DMS79 treated with DMSO at 0.1 percent for 48 hours (cell line): ENCODE measurements around the gene DNAAF5.
"Not testable (repeated sequence)": the region's sequence is repeated elsewhere in the genome, so short reads cannot be mapped to it uniquely, and the experiment has no call there.

Experiments
- DNase-seq: peaks from one replicate; lab custom pipeline; 2025; lab: John Stamatoyannopoulos, UW

DNAAF5 gene

DNA sequence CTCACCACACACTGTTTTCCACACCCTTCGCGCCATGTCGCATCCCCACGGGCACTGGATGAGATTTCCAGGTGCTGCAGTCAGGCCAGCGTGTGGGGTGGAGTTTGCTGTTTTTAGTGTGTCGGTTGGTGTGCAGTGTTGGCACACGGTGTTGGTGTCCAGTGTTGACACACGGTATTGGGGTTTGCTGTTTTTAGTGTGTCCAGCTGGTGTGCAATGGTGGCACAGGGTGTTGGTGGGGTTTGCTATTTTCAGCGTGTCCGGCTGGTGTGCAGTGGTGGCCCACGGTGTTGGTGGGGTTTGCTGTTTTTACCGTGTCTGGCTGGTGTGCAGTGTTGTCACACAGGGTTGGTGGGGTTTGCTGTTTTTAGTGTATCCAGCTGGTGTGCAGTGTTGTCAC is 20.7 kb downstream of the DNAAF5 start:
- DNase-seq: no peak

DNA sequence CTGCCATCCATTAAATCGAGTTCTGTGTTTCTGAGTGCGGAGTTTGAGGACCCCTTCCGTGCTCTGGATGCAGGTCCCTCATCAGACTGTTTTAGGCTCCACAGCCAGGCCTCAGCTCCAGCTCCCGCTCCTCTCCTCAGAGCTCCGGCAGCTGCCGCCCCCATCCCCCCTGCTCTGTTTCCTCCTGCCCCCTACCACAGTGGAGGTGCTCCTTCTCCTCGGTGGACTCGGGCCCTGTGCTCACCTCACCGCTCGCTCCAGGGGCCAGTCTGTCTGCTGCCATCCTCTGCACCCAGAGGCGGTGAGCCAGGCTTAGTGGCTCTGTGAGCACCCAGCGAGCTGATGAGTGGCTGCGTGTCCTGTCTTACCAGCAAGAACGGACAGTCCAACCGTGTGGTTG is 21.9 kb downstream of the DNAAF5 start:
- DNase-seq: no peak

GRCh38 chr7:749140-749551 is 22.6 kb downstream of the DNAAF5 start:
- peak; percentile 86 for DNase-seq

DNA sequence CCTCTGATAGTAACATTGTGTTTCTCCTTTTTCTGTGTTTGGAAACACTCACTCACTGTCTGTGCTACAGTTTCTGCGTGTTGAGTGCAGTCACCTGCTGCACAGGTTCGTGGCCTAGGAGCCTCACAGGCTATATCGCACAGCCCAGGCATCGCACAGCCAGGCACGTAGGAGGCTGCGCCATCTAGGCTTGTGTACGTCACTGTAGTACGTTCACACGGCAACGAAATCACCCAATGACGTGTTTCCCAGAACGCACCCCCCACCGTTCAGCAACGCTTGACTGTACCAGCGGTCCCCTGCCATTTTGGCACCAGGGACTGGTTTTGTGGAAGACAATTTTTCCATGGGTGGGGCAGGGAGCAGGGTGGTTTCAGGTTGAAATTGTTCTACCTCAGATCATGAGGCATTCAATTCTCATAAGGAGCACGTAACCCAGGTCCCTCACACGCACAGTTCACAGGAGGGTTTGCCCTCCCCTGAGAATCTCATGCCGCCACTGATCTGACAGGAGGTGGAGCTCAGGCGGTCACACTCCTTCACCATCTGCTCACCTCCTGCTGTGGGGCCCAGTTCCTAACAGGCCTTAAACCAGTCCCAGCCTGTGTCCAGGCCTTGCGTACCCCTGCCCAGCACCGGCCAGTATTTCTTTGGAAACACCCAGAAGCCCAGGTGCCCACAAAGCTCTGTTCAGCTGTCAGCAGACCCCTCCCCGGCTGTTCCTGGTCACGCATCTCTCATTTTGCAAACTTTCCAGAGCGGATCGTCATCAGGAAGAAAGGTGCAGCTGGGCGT is 23.8 kb downstream of the DNAAF5 start:
- DNase-seq: no peak

- DNase-seq: no peak
These were observed 25.3 kb downstream of the DNAAF5 start for GRCh38 chr7:751826-752225.

- not testable (repeated sequence) for DNase-seq
These were observed 25.8 kb downstream of the DNAAF5 start for GRCh38 chr7:752256-752655.

- DNase-seq: no peak
These were observed 26.7 kb downstream of the DNAAF5 start for GRCh38 chr7:753190-753589.

GRCh38 chr7:754531-755412 is 28.3 kb downstream of the DNAAF5 start:
- no peak for DNase-seq

DNA sequence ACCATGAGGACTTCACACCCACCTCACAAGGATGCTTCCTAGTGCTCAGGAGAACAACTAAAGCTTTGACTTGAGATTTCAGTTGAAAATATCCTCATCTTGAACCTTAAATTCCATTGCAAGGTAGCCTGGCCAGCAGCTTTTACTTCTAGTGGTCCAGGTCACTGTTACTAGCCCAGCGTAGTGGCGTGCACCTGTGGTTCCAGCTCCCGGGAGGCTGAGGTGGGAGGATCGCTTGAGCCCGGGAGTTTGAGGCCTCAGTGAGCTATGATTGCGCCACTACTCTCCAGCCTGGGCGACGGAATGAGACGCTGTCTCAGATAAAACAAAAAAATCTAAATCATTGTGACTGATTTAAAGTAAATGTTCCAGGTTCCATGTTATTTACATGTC is 28.9 kb downstream of the DNAAF5 start:
- no peak for DNase-seq

DNA sequence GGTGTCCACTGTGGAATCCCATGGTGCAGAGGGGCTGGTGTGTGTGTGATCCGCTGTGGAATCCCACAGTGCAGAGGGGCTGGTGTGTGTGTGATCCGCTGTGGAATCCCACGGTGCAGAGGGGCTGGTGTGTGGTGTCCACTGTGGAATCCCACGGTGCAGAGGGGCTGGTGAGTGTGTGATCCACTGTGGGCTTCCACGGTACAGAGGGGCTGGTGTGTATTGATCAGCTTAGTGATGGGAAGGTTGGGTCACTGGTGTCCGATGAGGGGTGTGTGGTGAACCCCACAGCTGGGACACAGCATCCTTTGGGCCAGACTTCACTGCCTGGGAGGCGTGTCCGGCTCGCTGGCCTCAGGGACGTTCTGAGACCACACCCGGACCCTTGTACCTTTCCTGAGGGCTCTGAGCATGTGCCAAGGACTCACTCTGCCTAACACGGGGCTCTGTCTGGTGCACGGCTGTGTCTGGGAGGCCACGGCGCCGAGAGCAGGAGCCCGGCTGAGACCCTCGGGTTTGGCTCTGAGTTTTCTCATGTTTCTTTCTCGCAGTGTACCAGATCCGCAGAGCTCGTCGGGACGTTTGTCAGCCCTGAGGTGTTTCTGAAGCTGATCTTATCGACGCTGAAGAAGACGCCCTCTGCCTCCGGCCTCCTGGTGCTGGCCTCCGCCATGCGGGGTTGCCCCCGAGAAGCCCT is 29.9 kb downstream of the DNAAF5 start:
- DNase-seq: no peak

DNA sequence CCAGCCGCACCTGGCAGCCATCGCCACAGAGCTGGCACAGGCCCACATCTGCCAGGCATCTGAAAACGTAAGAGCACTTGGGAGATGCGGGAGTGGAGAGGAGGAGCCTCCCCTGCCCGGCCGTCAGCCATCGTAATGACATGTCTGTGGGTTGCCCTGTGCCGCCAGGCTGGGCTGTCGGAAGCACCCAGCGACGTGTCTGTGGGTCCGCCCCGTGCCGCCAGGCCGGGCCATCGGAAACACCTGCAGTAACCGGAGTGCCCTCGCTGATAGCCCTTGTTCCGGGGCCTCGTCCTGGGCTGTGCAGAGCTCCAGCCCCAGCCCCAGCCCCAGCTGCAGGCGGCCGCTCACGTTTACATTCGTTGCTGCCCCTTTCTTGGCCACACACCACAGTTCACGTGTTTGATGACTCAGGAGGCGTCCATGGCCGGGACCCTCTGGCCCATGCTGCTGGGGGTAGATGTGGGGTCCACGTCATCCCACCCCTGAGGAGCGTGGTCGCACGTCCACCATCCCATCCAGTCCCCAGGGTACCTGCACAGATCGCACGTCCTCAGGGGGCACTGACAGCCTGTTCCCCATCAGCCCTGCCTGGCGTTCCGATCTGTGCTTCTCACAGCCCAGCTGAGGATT is 30.5 kb downstream of the DNAAF5 start:
- no peak for DNase-seq

GRCh38 chr7:757741-758163 is 31.3 kb downstream of the DNAAF5 start:
- DNase-seq: no peak

GRCh38 chr7:759569-759968 is 33.1 kb downstream of the DNAAF5 start:
- DNase-seq: no peak

GRCh38 chr7:760006-760405 is 33.5 kb downstream of the DNAAF5 start:
- no peak for DNase-seq

DNA sequence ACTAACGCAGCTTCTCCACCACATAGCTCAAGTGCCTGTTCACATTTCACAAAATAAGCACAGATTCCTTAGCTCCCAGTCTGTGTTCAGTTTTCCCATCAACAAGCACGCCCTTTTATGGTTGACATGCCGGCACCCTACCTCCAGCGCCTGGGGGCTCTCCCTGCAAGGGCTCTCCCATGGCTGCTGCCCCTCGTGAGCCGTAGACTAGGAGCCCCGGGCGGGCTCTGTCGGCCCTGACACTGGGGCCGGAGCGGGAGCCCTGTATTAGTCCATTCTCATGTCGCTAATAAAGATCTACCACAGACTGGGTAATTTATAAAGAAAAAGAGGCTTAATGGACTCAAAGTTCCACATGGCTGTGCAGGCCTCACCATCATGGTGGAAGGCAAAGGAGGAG is 34.6 kb downstream of the DNAAF5 start:
- no peak for DNase-seq

GRCh38 chr7:761631-762030 is 35.1 kb downstream of the DNAAF5 start:
- no peak for DNase-seq

DNA sequence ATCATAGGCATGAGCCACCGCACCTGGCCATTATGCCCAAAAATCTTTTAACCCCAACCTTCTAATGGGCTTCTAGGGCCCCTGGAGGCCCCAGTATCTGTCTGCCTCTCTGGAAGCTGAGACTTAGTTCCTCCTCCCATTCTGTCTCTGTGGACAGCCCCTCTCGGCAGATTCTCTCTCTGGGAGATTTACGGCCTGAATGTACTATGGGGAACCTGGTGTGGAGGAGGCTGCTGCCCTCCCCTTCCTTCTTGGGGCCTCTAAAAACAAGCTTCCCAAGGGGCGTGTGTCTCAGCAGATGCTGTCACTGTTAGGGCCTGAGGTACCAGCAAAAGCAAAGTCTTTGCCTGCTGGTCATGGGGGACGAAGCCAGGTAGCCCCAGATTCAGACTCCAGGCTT is 36.4 kb downstream of the DNAAF5 start:
- peak; percentile 38 for DNase-seq

DNA sequence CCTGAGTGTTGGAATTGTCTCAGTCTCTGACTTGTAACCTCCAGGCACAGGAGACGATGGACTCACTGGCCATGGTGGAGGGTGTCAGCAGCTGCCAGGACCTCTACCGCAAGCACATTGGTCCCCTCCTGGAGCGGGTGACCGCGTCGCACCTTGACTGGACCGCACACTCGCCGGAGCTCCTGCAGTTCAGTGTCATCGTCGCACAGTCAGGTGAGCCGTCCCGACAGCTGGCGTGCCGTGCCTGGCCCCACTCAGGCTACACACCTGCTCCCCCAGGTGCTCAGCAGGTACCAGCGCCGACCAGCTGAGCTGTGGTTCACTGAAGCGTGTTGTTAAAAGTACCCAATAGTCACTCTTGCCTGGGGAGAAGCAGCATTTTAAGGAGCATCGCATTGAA is 37.3 kb downstream of the DNAAF5 start:
- DNase-seq: peak; percentile 97

GRCh38 chr7:765383-765782 is 38.9 kb downstream of the DNAAF5 start:
- no peak for DNase-seq

- DNase-seq: no peak
These were observed 41.1 kb downstream of the DNAAF5 start for GRCh38 chr7:767580-767940.

DNA sequence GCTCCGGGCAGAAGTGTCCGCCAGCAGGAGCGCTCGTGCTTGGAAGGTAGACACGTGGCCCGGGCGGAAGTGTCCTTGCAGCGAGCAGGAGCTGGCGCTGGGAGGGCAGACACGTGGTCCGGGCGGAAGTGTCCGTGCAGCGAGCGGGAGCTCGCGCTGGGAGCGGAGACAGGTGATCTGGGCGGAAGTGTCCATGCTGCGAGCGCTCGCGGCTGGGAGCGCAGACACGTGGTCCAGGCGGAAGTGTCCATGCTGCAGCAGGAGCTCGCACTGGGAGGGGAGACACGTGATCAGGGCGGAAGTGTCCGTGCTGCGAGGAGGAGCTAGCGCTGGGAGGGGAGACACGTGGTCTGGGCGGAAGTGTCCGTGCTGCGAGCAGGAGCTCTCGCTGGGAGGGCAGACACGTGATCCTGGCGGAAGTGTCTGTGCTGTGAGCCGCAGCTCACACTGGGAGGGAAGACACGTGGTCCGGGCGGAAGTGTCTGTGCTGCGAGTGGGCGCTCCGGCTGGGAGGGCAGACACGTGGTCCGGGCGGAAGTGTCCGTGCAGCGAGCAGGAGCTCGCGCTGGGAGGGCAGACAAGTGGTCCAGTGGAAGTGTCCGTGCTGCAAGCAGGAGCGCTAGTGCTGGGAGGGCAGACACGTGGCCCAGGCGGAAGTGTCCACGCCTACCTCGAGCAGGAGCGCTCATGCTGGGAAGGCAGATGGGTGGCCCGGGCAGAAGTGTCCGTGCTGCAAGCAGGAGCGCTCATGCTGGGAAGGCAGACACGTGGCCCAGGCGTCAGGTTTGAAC is 41.6 kb downstream of the DNAAF5 start:
- DNase-seq: no peak
